Medulla oblongata (tissue), 1 donor: ENCODE data around the gene RALBP1.

Experiments used
- DNase-seq: peaks from one replicate; pipeline ENCODE4 v3.0.0-alpha.2; 2015; ENCODE audit errors: extremely low spot score

RALBP1 gene

DNA sequence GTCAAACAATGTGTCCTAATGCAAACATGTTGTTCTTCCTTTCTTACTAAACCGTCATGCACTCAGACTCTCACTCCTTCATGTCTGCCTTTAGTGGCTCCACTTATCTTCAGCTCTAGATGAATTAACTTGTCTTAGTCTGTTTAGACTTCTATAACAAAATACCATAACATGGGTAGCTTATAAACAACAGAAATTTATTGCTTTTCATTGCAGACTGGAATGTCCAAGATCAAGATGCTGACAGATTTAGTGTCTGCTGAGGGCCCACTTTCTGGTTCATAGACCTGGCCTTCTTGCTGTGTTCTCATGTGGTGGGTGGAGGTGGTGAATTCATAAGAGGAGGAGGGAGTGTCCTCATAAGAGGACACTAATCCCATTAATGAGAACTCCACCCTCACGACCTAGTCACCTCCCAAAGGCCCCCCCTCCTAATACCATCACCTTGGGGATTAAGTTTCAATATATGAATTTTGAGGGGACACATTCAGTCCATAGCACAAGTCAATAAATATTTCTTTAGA, 32.3 kb downstream of the RALBP1 start:
- DNase-seq: no peak

- DNase-seq: no peak
These were observed 33.2 kb downstream of the RALBP1 start for GRCh38 chr18:9508446-9509025.

DNA sequence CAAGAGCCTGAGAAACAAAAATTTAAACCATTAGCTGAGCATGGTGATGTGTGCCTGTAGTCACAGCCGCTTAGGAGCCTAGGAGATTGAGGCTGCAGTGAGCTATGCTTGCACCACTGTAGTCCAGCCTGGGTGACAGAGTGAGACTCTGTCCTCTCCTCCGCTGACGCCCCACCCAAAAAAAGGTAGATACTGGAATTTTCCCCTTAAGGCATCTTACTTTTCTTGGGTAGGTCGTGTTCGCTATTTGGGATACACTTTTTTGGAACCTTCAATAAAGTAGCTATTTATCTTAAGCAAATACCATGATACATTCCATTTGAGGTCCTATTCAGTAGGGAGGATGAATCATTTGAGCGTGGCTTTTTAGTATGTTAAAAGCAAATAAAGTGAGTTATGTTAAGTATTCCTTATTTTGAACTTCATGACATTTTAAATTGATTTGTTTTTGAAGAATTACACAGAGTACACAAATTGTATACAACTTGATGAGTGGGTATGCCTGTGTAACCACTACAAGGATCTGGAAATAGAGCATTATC, 38.7 kb downstream of the RALBP1 start:
- DNase-seq: no peak

GRCh38 chr18:9516437-9517064, 41.2 kb downstream of the RALBP1 start:
- peak; percentile 19 for DNase-seq

DNA sequence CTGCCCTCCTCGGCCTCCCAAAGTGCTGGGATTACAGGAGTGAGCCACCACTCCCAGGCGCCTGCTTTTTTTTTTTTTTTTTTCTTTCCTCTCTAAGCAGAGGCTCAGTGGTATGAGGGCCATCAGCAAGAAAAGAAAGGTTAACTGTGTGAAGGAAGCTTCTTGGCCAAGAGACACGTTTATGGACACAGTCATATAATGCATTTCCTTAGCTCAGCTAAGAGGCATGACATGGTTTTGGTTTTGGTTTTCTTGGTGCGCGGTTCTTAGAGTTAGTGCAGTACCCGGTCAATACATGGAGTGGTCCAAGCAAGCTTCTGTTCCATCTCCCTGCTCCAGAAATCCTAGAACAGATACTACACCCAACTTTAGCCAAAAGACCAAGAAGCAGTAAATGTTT, 42.6 kb downstream of the RALBP1 start:
- no peak for DNase-seq

- DNase-seq: no peak
These were observed 44.1 kb downstream of the RALBP1 start for GRCh38 chr18:9519399-9519798.

GRCh38 chr18:9520666-9521065, 45.4 kb downstream of the RALBP1 start:
- no peak for DNase-seq

DNA sequence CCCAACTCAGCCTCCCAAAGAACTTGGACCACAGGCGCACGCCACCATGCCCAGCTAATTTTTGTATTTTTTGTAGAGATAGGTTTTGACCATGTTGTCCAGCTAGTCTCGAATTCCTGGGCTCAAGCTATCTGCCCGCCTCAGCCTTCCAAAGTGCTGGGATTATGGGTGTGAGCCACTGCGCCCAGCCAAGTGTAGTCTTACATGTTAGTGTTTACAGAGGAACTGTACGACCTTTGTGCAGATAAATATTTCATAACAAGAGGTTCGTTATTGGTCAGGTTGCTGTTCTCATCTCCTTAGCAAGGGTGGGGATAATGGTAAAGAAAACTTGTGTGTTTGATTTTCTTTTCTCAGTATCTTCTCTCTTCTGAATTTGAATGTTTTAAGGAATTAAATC, 46.5 kb downstream of the RALBP1 start:
- DNase-seq: no peak

GRCh38 chr18:9522952-9523351, 47.6 kb downstream of the RALBP1 start:
- DNase-seq: no peak

- no peak for DNase-seq
These were observed 51.1 kb downstream of the RALBP1 start for GRCh38 chr18:9526458-9526857.

GRCh38 chr18:9530226-9531009, 55.1 kb downstream of the RALBP1 start:
- no peak for DNase-seq

GRCh38 chr18:9531791-9532410, 56.6 kb downstream of the RALBP1 start:
- DNase-seq: no peak

- DNase-seq: no peak
These were observed 59.5 kb downstream of the RALBP1 start for GRCh38 chr18:9534844-9535243.

- DNase-seq: peak; percentile 77
These were observed 60.2 kb downstream of the RALBP1 start for GRCh38 chr18:9535430-9535991.

DNA sequence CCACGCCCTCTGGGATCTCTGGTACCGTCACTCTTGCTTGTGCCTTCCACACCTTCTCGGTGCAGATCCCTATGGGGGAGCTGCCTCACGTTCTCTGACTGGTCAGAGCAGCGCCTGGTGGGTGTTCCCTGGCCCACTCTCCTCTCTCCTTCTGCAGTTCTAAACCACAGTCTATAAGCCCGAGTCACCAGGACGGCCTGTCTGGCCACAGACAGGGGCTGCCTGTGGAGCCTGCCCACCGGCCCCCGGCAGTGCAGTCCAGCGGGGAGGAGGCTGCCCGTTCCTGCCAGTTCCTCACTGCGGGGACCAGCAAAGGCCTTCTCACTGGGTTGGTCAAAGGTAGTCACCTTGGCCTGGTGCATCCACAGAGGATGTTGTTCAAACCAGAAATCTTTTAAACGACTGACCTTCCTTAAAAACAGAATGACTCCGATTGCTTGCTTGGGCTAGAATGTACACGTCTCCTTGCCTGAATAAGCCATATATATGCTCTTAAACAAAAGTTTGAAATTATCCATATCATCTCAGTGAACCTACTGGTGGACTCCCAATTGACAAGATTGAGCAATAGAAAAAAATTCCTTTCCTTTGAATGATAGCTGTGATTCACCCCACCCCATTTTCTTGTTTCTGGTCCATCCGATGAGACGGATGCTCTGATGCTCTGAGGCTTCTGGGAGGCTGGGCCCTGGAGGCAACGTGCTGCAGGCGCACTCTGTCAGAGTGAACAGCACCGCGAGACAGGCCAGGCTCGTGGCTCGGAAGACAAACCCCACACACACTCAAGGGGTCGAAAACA, 61.2 kb downstream of the RALBP1 start:
- no peak for DNase-seq

DNA sequence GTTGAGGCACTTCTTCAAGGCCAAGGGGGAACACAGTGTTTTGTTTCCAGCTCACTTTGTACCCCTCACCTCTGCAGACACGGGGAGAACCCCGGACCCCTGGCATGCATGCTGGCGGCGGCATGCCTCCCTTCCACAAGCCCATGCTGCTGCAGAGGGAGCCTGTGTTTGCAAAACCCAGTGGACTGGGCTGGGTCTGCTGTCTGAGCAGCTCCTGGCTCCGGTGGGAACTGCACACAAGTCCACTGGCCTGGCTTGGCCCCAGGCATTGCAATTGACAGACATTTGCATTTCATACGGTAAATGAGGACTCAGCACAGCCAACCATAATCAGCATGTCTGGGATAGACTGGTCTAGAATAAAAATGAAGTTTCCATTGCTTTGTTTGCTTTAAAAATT, 62.4 kb downstream of the RALBP1 start:
- no peak for DNase-seq

DNA sequence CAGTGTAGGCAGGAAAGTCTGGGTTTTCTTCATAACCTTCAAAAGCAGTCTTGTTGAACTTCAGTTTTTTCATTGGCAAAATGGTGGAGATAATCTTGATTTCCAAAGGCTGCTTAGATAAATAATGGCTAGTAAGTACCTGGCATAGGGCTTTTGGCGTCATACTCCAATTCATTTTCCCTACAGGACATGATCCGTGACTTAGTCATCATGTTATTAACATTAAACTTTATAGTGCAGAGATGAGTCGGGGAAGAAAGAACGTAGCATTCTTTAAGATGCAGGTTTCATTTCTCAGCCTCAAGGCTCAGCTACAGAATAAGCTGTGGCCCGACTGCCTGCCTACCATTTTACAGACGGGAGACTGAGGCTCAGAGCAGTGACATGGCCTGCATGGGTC, 64.0 kb downstream of the RALBP1 start:
- no peak for DNase-seq

- DNase-seq: no peak
These were observed 64.6 kb downstream of the RALBP1 start for GRCh38 chr18:9539938-9540337.

GRCh38 chr18:9542924-9543323, 67.6 kb downstream of the RALBP1 start:
- DNase-seq: no peak

DNA sequence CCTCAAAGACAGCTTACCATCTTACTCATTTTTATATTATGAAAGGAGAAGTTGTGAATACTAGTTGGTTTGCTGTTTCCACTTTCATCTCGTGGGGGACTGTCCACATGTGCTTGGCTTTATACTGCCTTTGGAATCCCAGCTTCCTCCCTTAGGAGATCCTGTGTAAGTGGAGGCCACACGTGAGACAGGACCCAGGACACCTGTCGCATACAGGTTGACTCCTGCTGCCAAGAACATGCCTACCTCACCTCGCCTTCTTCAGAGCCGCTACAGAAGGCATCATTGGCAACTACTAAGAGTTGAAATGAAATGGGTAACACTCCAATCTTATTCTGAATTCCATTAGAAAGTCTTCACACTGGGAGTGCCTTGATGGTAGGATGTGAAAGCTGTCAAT, 69.7 kb downstream of the RALBP1 start:
- no peak for DNase-seq

DNA sequence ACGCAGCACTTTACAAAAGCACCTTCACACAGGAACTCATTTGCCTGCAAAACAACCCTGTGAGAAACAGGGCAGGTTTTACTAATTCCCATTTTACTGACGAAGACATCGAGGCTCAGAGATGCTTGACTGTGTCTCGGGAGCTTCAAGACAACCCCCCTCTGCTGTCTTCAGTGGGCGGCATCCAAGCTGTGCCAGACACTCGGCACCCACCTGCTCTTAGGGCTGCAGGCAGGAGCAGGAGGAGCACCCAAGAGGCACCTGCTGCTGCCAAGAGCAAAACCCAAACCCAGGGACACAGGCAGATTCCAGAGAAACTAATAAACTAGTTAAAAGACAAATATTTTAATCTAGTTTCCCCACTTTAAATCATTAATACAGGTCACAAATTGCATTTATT, 71.2 kb downstream of the RALBP1 start:
- no peak for DNase-seq
